Measurements from ENCODE around the gene KLHL24. TPM values are rescaled to one million over a fixed set of nuclear protein-coding genes. Genes with fewer than 3 reads are reported as not detected.
"Not testable (repeated sequence)": the region's sequence is repeated elsewhere in the genome, so short reads cannot be mapped to it uniquely, and the experiment has no call there.

Gene KLHL24
- total RNA-seq, 4 donors from 2014 or later: 10.2 to 92.1 (median 19.9) TPM

DNA sequence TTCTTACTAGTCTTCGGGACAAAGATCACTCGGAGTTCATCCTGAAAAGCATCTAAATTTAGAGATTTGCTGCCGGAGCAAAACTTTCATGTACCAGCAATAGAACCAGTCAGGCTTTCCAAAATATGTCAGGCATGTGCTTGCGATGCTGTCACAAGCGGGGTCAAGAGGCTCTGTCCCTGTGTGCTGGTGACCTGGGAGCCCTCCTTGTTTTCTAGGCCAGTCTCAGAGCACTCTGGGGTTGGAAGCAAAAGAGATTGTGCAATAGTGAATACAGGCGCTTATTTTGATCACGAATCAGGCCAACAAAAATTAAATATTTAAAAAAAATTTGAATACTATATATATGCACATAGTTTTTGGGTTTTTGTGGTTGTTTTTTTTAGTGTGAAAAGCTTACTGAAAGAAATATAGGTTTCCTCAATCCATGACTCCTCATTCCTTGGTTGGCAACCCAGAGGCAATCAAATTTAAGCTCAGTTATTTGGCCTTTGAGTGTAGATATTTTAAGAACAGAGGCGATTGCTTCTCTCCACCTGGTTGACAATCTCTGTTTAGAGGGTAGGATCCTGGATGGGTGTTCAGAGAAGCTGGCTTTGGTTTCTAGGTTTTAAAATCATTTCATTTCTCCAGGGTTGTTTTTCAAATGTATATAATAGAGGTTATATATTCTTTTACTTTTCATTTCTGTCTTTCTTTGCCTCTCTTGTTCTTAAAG is 8.4 kb upstream of the KLHL24 start:
- WGBS, 2 donors: 73 to 75% methylated on average over 8 of the region's 8 CpGs
- H3K36me3 ChIP-seq: no peaks in the 10 kb centered on the region
- no peak overlapping the region for H3K4me3 ChIP-seq
- no peaks in the 10 kb centered on the region for H3K9me3 ChIP-seq
- no peak for TF ChIP-seq POLR2A (IDR thresholded peaks at IDR 0.05)
- TF ChIP-seq, protein P1, sequence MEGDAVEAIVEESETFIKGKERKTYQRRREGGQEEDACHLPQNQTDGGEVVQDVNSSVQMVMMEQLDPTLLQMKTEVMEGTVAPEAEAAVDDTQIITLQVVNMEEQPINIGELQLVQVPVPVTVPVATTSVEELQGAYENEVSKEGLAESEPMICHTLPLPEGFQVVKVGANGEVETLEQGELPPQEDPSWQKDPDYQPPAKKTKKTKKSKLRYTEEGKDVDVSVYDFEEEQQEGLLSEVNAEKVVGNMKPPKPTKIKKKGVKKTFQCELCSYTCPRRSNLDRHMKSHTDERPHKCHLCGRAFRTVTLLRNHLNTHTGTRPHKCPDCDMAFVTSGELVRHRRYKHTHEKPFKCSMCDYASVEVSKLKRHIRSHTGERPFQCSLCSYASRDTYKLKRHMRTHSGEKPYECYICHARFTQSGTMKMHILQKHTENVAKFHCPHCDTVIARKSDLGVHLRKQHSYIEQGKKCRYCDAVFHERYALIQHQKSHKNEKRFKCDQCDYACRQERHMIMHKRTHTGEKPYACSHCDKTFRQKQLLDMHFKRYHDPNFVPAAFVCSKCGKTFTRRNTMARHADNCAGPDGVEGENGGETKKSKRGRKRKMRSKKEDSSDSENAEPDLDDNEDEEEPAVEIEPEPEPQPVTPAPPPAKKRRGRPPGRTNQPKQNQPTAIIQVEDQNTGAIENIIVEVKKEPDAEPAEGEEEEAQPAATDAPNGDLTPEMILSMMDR (IDR thresholded peaks at IDR 0.05): no peak
- no peaks in the 10 kb centered on the region for H3K27me3 ChIP-seq
- intact Hi-C loops (cut with DNase I): no loop called here
- DNase-seq: no peak
- no peaks in the 10 kb centered on the region for H3K4me1 ChIP-seq
- H3K27ac ChIP-seq: peak overlapping the region in 1 of 4 donors; percentile 46

DNA sequence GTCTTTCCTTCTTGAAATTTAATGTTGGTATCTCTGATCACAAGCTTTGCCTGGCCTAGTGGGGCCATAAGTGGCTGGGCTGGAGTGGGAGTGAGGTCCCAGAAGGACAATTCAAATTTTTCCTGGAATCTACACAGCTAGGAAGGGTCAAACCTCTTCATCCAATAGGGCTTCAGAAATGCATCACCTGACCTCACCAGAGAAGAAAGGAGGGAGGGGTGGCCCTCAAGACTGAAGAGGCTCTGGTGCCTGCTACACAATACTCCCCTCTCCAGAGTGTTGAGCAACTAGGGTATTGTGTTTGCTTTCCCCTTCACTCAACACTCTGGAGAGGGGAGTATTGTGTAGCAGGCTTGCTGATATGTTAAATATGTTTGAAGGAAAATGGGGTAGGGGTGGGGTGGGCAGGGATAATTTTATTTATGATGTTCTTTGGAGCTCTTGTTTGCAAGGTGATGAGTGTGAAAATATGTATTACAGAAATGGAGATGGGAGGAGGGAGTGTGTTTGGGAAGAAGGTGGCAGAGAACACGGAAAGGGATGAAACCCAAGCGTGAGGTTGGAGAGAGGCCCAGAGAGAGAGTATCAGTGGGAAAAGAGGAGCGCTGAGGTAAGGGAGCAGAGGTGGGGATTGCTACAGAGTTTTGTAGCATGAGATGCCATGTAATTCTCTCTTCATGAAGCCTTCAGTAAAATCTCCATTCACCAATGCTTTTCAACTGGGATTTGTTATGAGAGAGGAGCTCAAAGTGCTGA is 5.7 kb upstream of the KLHL24 start:
- TF ChIP-seq POLR2A (IDR thresholded peaks at IDR 0.05): no peak
- TF ChIP-seq, protein P1 (IDR thresholded peaks at IDR 0.05): no peak
- H3K9me3 ChIP-seq: no peaks in the 10 kb centered on the region
- no peak overlapping the region for H3K27ac ChIP-seq
- WGBS, 2 donors: 84 to 87% methylated on average over 3 of the region's 3 CpGs
- H3K36me3 ChIP-seq: no peaks in the 10 kb centered on the region
- peaks cover 0 to 2% (median 0%) of the 10 kb centered on the region in 3 donors for H3K4me1 ChIP-seq
- no peak overlapping the region for H3K4me3 ChIP-seq
- no peaks in the 10 kb centered on the region for H3K27me3 ChIP-seq
- intact Hi-C loops (cut with DNase I): no loop called here
- DNase-seq: no peak

DNA sequence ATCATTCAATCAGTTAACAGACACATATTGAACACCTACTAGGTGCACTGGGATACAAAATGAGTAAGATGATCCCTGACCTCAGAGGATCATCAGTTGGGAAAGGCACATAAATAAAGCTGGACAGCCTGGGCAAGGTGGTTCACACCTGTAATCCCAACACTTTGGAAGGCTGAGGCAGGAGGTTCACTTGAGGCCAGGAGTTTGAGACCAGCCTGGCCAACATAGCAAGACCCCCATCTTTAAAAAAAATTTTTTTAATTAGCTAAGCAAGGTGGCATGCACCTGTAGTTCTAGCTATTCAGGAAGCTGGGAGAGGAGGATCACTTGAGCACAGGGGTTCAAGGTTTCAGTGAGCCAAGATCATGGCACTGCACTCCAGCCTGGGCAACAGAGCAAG is 3.7 kb upstream of the KLHL24 start:
- TF ChIP-seq, protein P1 (IDR thresholded peaks at IDR 0.05): no peak
- TF ChIP-seq POLR2A (IDR thresholded peaks at IDR 0.05): no peak
- H3K27ac ChIP-seq: no peak overlapping the region
- no peak for DNase-seq
- no peaks in the 10 kb centered on the region for H3K27me3 ChIP-seq
- no peak overlapping the region for H3K4me3 ChIP-seq
- intact Hi-C loops (cut with DNase I): no loop called here
- peaks cover 0 to 6% (median 3%) of the 10 kb centered on the region in 3 donors for H3K4me1 ChIP-seq
- H3K9me3 ChIP-seq: no peaks in the 10 kb centered on the region
- no peaks in the 10 kb centered on the region for H3K36me3 ChIP-seq

DNA sequence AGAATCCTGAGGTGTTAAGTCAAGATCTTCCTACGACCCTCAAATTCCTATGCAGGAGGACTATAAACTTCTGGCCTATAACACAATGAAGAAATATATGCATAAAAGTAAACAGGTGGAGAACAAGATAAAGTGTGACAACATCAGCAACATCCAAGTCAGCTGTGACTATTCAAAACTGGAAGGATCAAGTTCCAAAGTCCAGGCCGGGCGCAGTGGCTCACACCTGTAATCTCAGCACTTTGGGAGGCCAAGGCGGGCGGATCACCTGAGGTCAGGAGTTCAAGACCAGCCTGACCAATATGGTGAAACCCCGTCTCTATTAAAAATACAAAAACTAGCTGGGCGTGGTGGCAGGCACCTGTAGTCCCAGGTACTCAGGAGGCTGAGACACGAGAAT is 2.7 kb upstream of the KLHL24 start:
- H3K27me3 ChIP-seq; H3K36me3 ChIP-seq; H3K4me3 ChIP-seq; intact Hi-C loops (cut with DNase I); H3K9me3 ChIP-seq; DNase-seq; H3K27ac ChIP-seq: not testable (repeated sequence)
- H3K4me1 ChIP-seq: peaks cover 0 to 16% (median 9%) of the 10 kb centered on the region in 3 donors
- WGBS, 2 donors: 92 to 94% methylated on average over 8 of the region's 8 CpGs

DNA sequence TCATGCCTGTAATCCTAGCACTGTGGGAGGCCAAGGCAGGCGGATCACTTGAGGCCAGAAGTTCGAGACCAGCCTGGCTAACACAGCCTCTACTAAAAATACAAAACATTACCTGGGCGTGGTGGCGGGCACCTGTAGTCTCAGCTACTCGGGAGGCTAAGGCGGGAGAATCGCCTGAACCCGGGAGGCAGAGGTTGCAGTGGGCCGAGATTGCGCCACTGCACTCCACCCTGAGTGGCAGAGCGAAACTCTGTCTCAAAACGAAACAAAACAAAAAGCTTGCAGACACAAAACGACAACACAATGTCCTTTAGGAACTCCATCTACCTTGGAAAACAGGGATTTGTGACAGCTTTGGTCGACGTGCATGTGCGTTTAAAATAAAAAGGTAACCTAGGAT is 716 bp upstream of the KLHL24 start:
- DNase-seq: no peak
- Histone ChIP-seq H3K36me3 (no peaks in the 10 kb centered on the region), H3K4me3 (peak overlapping the region in 3 of 4 donors; percentile 77 to 99 (median 95)), H3K27me3 (no peaks in the 10 kb centered on the region), H3K27ac (peak overlapping the region; percentile 98 to 100 (median 100)), H3K4me1 (peaks cover 0 to 32% (median 15%) of the 10 kb centered on the region in 3 donors), H3K9me3 (no peaks in the 10 kb centered on the region)
- no peak for TF ChIP-seq POLR2A (IDR thresholded peaks at IDR 0.05)
- TF ChIP-seq, protein P1 (IDR thresholded peaks at IDR 0.05): no peak
- WGBS, 2 donors: 64 to 69% methylated on average over 11 to 15 of the region's 16 CpGs
- intact Hi-C loops (cut with DNase I): no loop called here

Data from esophagus squamous epithelium (tissue), 5 donors.